SU-DHL-6 (cell line): ENCODE results near the gene SIGLEC9.

Experiments used
- H2AFZ ChIP-seq: fragments of 200-600 bp; sonication (generic); 2 replicates; pipeline ENCODE4 v1.6.1; 2014; ENCODE audit warnings: low read depth, mild to moderate bottlenecking, moderate library complexity, mixed read lengths, antibody characterized with exemption, low read length; ENCODE audit not compliant: severe bottlenecking
- H3F3A ChIP-seq: fragments of 200-600 bp; shearing (Covaris generic); 2 replicates; pipeline ENCODE4 v1.6.0; 2016; ENCODE audit warnings: antibody characterized with exemption, mild to moderate bottlenecking; ENCODE audit not compliant: insufficient read depth
- H3K27ac ChIP-seq: fragments of 200-600 bp; sonication (generic); 2 replicates; pipeline ENCODE4 v1.5.1; 2016; ENCODE audit warnings: low read depth, mild to moderate bottlenecking, low read length, moderate library complexity, mixed read lengths
- H3K27me3 ChIP-seq: fragments of 200-600 bp; sonication (generic), shearing (Covaris generic); 2 replicates; pipeline ENCODE4 v1.6.0; 2014; ENCODE audit warnings: mild to moderate bottlenecking, low read length
- H3K36me3 ChIP-seq: fragments of 200-600 bp; sonication (generic); 2 replicates; pipeline ENCODE4 v1.6.1; 2014; ENCODE audit warnings: mild to moderate bottlenecking, low read length, mixed read lengths
- H3K4me2 ChIP-seq: fragments of 300-600, 200-600 bp; shearing (Covaris generic), sonication (generic); 2 replicates; pipeline ENCODE4 v1.6.0; 2014; ENCODE audit warnings: low read length, low read depth, mild to moderate bottlenecking; ENCODE audit not compliant: poor library complexity, severe bottlenecking
- H3K4me3 ChIP-seq: fragments of 200-600 bp; sonication (generic); 2 replicates; pipeline ENCODE4 v1.5.1; 2014; ENCODE audit warnings: antibody characterized with exemption, low read length, mild to moderate bottlenecking, mixed read lengths; ENCODE audit not compliant: insufficient read depth, poor library complexity, severe bottlenecking
- H3K79me2 ChIP-seq: fragments of 200-600 bp; sonication (generic); 2 replicates; pipeline ENCODE4 v1.6.1; 2014; ENCODE audit warnings: mild to moderate bottlenecking, low read length, moderate library complexity; ENCODE audit not compliant: insufficient read depth
- H3K9ac ChIP-seq: fragments of 200-600 bp; sonication (generic); 2 replicates; pipeline ENCODE4 v1.7.0; 2014; ENCODE audit warnings: mild to moderate bottlenecking, low read length
- H3K9me2 ChIP-seq: fragments of 200-600 bp; sonication (generic); replicated peaks from 2 replicates; pipeline ENCODE4 v1.6.1; 2014; ENCODE audit warnings: low read length; ENCODE audit not compliant: insufficient read depth
- H3K9me3 ChIP-seq: fragments of 200-600 bp; sonication (generic); 2 replicates; pipeline ENCODE4 v1.6.1; 2014; ENCODE audit warnings: low read length, mixed read lengths; ENCODE audit not compliant: insufficient read depth
- H4K20me1 ChIP-seq: fragments of 200-600 bp; sonication (generic); 2 replicates; pipeline ENCODE4 v1.6.1; 2014; ENCODE audit warnings: low read depth, mild to moderate bottlenecking, antibody characterized with exemption, low read length, moderate library complexity, mixed read lengths
- CTCF ChIP-seq: fragments of 200-600 bp; sonication (generic); IDR thresholded peaks from one replicate; pipeline ENCODE4 v1.5.1; 2017; ENCODE audit warnings: antibody characterized with exemption, mild to moderate bottlenecking, low read length, moderate library complexity; ENCODE audit not compliant: insufficient read depth, poor library complexity, severe bottlenecking
- EZH2phosphoT487 ChIP-seq: fragments of 200-600 bp; sonication (generic), shearing (Covaris generic); conservative IDR thresholded peaks from 2 replicates; pipeline ENCODE4 v1.6.1; 2018; ENCODE audit warnings: mild to moderate bottlenecking, antibody characterized with exemption, low read length, moderate library complexity, mixed read lengths

SIGLEC9 gene

GRCh38 chr19:51136851-51137551 lies 12.3 kb downstream of the SIGLEC9 start:
- H3K9me3 ChIP-seq, result peaks cover 9% of the 10 kb centered on the region; the same call in 1 of the 2 replicates
- no peaks in the 10 kb centered on the region for H3K79me2 ChIP-seq
- TF ChIP-seq CTCF, result no peak
- TF ChIP-seq EZH2phosphoT487, result no peak
- H3K27ac ChIP-seq, result no peak overlapping the region
- no peaks in the 10 kb centered on the region for H3K36me3 ChIP-seq
- no peak overlapping the region for H3K4me2 ChIP-seq
- H3K9me2 ChIP-seq, result no peaks in the 10 kb centered on the region
- H3K9ac ChIP-seq, result no peak overlapping the region
- no peaks in the 10 kb centered on the region for H3F3A ChIP-seq
- no peak overlapping the region for H3K4me3 ChIP-seq
- no peaks in the 10 kb centered on the region; the same call in 1 of the 2 replicates for H3K27me3 ChIP-seq
- no peaks in the 10 kb centered on the region for H4K20me1 ChIP-seq
- no peak overlapping the region for H2AFZ ChIP-seq

GRCh38 chr19:51137792-51138425 lies 13.2 kb downstream of the SIGLEC9 start:
- H2AFZ ChIP-seq, result no peak overlapping the region
- no peaks in the 10 kb centered on the region for H3F3A ChIP-seq
- no peaks in the 10 kb centered on the region for H3K9me2 ChIP-seq
- H3K36me3 ChIP-seq, result no peaks in the 10 kb centered on the region
- H3K9ac ChIP-seq, result no peak overlapping the region
- peaks cover 9% of the 10 kb centered on the region; the same call in 1 of the 2 replicates for H3K9me3 ChIP-seq
- H3K27ac ChIP-seq, result no peak overlapping the region
- no peaks in the 10 kb centered on the region for H4K20me1 ChIP-seq
- H3K79me2 ChIP-seq, result no peaks in the 10 kb centered on the region
- TF ChIP-seq EZH2phosphoT487 (no peak), CTCF (no peak)
- H3K4me3 ChIP-seq, result no peak overlapping the region
- H3K27me3 ChIP-seq, result no peaks in the 10 kb centered on the region; the same call in 1 of the 2 replicates
- H3K4me2 ChIP-seq, result no peak overlapping the region

GRCh38 chr19:51138549-51138979 lies 13.9 kb downstream of the SIGLEC9 start:
- Histone ChIP-seq H3K4me3 (no peak overlapping the region), H3K79me2 (no peaks in the 10 kb centered on the region), H3K27ac (no peak overlapping the region), H3K9me3 (peaks cover 9% of the 10 kb centered on the region; the same call in 1 of the 2 replicates), H3K36me3 (no peaks in the 10 kb centered on the region), H3K9me2 (no peaks in the 10 kb centered on the region), H3F3A (no peaks in the 10 kb centered on the region), H3K4me2 (no peak overlapping the region), H3K27me3 (no peaks in the 10 kb centered on the region; the same call in 1 of the 2 replicates), H3K9ac (no peak overlapping the region), H2AFZ (no peak overlapping the region), H4K20me1 (no peaks in the 10 kb centered on the region)
- no peak for TF ChIP-seq EZH2phosphoT487
- TF ChIP-seq CTCF, result no peak
